SJCRH30 (cell line): ENCODE results near the gene OTUB2. TPM values are rescaled to one million over a fixed set of nuclear protein-coding genes. Genes with fewer than 3 reads are reported as not detected.

Experiments used
- DNase-seq, 2 experiments: peaks; one replicate each; pipeline ENCODE4 v3.0.0-alpha.2; 2015 to 2020
- H3K27ac ChIP-seq: fragments of 250-450 bp; sonication (Bioruptor Pico); 2 replicates; pipeline ENCODE4 v1.5.1; 2020; ENCODE audit warnings: mild to moderate bottlenecking, moderate library complexity
- H3K27me3 ChIP-seq: fragments of 250-450 bp; sonication (Bioruptor Pico); 2 replicates; pipeline ENCODE4 v1.5.1; 2020; ENCODE audit warnings: mild to moderate bottlenecking, moderate library complexity
- H3K36me3 ChIP-seq: fragments of 250-450 bp; sonication (Bioruptor Pico); 2 replicates; pipeline ENCODE4 v1.5.1; 2020; ENCODE audit warnings: mild to moderate bottlenecking, moderate library complexity
- H3K4me1 ChIP-seq: fragments of 250-450 bp; sonication (Bioruptor Pico); 2 replicates; pipeline ENCODE4 v1.5.1; 2020; ENCODE audit warnings: mild to moderate bottlenecking, moderate library complexity
- H3K4me3 ChIP-seq: fragments of 250-450 bp; sonication (Bioruptor Pico); 2 replicates; pipeline ENCODE4 v1.5.1; 2020; ENCODE audit warnings: mild to moderate bottlenecking, moderate library complexity
- H3K9me3 ChIP-seq: fragments of 250-450 bp; sonication (Bioruptor Pico); replicated peaks from 2 replicates; pipeline ENCODE4 v1.5.1; 2020; ENCODE audit warnings: mild to moderate bottlenecking, moderate library complexity
- total RNA-seq: library from RNA; depleted of rRNA; stranded (reverse); fragments of >200 nt; shearing (Covaris generic); gene quantifications from 2 replicates; pipeline ENCODE4 v1.2.3, GENCODE V29; 2014

Gene OTUB2
- total RNA-seq, 1 experiment from 2014 or later, result 0.55 TPM

DNA sequence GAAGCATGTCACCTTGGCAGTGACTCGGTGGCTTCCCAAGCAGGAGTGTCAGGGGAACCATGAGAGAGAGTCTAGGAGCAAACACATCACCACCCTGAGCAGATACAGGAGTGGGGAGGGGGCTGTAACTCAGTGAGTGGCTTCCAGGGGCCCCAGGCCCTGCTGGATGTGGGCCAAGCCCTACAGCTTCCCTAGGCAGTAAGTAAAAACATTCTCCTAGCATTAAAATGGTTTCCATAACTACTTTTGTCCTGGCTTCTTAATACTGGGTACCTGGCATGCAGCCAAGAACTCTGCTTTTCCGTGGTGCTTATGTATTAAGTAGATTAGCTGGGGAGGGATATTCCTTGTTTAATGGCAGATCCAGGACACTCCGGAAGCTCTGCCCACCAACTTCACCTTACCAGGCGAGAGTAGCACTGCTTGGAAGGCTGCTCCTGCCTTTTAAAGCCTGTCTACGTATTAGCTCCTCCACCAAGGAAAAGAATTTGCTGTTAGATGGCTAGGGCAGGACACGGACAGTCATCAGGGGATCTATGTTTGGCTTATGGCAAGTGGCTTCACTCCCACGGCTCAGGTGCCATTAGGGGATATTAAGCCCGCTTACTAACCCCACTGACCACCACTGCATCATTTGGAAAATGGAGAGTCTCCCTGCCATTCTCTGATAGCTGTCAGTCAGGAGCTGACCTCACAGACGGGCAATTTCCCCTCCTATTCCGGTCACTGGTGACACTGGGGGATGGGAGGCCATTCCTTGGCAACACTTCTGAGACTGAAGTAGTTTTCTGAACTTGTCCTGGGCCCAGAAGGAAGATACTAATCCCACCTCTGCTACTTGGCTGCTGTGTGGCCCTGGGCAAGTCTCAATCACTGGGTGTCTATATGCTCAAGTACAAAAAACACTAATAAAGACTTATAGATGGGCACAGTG lies 22.8 kb downstream of the OTUB2 start:
- Histone ChIP-seq H3K36me3 (peaks cover 63% of the 10 kb centered on the region), H3K9me3 (no peaks in the 10 kb centered on the region), H3K27me3 (no peaks in the 10 kb centered on the region), H3K4me3 (no peak overlapping the region), H3K4me1 (no peaks in the 10 kb centered on the region), H3K27ac (no peak overlapping the region)
- peak in 1 of 2 experiments; percentile 26 for DNase-seq

DNA sequence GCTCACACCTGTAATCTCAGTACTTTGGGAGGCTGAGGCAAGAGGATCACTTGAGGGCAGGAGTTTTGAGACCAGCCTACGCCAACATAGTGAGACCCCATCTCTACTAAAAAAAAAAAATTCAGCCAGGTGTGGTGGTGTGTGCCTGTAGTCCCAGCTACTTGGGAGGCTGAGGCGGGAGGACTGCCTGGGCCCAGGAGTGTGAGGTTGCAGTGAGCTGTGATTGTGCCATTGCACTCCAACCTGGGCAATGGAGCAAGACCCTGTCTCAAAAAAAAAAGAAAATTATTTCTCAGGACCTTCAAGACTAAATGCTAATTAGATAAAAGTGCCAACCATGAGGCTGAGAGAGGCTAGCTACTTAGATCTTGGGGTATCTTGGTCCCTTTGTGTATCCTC lies 23.5 kb downstream of the OTUB2 start:
- no peaks in the 10 kb centered on the region for H3K27me3 ChIP-seq
- no peaks in the 10 kb centered on the region for H3K4me1 ChIP-seq
- no peaks in the 10 kb centered on the region for H3K9me3 ChIP-seq
- no peak overlapping the region for H3K4me3 ChIP-seq
- no peak overlapping the region for H3K27ac ChIP-seq
- no peak for DNase-seq
- peaks cover 68% of the 10 kb centered on the region for H3K36me3 ChIP-seq

DNA sequence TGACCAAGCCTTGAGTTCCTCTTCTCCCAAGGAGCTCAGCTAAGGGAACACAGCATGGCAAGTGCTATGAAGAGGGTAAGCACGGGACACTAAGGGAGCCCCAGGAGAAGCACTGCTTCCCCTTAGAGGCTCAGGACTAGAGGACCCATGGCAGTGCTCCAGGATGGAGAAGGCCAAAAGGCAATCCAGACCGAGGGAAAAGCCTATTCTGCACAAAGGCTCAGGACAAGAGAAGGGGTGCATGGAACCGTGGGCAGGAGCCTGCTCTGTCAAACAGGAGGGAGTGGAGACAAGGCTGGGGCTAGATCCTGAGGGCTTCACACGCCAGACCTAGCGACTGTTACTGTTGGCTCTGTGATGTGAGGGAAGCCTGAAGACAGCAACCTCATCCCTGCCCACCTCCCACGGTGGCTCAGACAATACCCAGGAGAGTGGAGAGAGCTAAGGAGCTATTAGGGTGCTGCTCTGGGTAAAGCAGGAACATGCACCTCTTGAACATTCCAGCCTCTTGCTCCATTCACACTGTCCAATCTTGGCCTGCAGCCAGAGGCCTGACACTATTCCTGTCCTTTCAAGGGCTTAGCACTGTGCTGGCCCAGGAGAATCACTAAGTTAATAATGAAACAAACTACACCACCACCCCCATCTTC lies 24.2 kb downstream of the OTUB2 start:
- H3K9me3 ChIP-seq, result no peaks in the 10 kb centered on the region
- H3K4me1 ChIP-seq, result no peaks in the 10 kb centered on the region
- peaks cover 71% of the 10 kb centered on the region for H3K36me3 ChIP-seq
- H3K27ac ChIP-seq, result no peak overlapping the region
- no peak for DNase-seq
- H3K4me3 ChIP-seq, result no peak overlapping the region
- H3K27me3 ChIP-seq, result no peaks in the 10 kb centered on the region

DNA sequence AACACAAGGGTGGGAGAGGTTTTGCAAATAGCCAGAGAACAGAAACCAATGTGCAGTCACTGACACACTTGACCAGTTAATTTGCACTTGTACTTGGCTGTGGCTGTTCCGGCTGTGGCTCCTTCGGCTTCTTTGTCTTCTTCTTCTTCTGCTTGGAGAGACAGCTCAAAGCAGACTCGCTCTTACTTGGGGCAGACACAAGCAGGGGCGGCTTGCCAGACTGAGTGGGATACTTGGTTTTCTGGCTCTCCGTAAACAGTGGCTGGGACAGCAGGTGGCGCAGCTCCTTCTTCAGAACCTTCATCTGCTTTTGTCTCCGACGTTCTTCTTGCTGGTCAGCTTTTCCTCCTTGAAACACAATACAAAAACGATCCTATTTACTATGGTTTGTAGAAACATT lies 25.0 kb downstream of the OTUB2 start:
- no peaks in the 10 kb centered on the region for H3K27me3 ChIP-seq
- H3K4me3 ChIP-seq, result no peak overlapping the region
- DNase-seq, result no peak
- H3K27ac ChIP-seq, result no peak overlapping the region
- peaks cover 78% of the 10 kb centered on the region for H3K36me3 ChIP-seq
- no peaks in the 10 kb centered on the region for H3K4me1 ChIP-seq
- no peaks in the 10 kb centered on the region for H3K9me3 ChIP-seq

DNA sequence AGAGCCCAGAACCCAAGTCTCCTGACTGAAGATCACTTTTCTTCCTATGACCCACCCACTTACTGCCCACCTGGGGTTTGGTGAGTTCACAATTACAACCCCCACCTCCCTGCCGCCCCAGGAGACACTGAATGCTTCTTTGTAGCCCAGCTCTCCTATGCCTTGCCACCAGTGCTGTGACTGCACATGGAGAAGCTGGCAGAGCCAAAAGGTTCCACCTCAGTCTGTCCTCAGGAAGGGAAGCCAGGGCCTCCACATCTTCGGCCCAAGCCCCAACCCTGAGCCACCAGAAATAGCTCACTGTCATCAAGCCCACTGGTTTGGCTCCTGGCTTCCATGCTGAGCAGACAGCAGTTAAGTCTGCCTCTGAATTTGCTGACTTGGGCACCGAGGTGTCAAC lies 25.6 kb downstream of the OTUB2 start:
- no peaks in the 10 kb centered on the region for H3K4me1 ChIP-seq
- DNase-seq, result no peak
- H3K27me3 ChIP-seq, result no peaks in the 10 kb centered on the region
- peaks cover 82% of the 10 kb centered on the region for H3K36me3 ChIP-seq
- H3K9me3 ChIP-seq, result no peaks in the 10 kb centered on the region
- no peak overlapping the region for H3K4me3 ChIP-seq
- no peak overlapping the region for H3K27ac ChIP-seq

DNA sequence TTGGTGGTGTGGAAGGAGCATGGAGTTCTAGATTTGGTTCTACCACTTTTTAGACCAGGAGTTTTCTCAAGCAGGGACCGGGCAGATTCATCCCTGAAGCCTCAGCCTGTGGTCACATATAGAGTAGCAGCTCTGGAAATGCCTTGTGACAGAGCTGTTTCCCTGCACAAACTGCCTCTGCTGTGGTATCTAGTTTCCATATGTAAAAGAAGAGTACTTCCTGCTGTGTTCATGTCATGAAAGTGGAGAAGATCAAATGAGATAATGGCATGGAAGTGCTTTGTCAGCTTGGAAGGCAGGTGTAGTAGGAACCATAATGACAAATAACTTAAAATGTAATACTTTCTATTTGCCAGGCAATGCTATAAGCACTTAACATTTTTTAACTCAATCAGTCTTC lies 26.1 kb downstream of the OTUB2 start:
- H3K4me3 ChIP-seq, result no peak overlapping the region
- DNase-seq, result no peak
- no peak overlapping the region for H3K27ac ChIP-seq
- H3K9me3 ChIP-seq, result no peaks in the 10 kb centered on the region
- peaks cover 82% of the 10 kb centered on the region for H3K36me3 ChIP-seq
- H3K4me1 ChIP-seq, result no peaks in the 10 kb centered on the region
- no peaks in the 10 kb centered on the region for H3K27me3 ChIP-seq

DNA sequence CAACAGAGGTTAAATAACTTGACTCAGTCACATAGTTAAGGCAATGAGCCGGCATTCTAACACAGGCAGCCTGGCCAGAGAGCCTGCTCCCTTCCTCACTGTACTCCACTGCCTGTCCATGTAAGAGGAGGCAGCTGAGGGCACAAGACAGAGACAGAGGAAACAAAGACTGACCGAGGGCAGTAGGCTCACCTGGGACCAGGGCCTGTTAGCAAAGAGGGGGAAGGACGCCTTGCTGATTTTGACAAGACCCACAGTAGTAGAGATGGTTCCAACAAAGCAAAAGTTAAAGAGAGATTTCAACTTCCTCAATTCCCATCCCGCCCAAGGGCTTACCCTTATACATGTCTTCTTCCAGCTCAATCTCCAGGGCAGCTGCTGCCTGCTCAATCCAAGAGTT lies 26.5 kb downstream of the OTUB2 start:
- Histone ChIP-seq H3K4me3 (no peak overlapping the region), H3K4me1 (no peaks in the 10 kb centered on the region), H3K27ac (no peak overlapping the region), H3K27me3 (no peaks in the 10 kb centered on the region), H3K9me3 (no peaks in the 10 kb centered on the region), H3K36me3 (peaks cover 84% of the 10 kb centered on the region)
- no peak for DNase-seq

DNA sequence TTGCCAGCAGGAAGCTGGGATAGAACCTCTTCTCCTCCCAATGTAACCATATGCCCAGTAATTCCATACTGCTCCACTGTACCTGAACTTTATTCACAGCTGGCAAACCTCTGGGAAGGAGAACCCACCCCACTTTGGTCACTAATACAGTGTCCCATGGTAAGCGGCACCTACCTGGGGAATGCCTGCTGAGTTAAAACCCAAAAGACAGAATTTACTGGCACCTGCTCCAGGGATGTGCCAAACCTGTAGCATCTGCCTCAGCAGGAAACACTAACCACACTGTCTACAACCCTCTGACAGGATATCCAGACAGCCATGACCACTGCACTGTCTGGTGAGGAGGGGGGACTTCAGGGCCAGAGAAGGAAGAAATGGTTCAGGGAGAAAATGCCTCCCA lies 28.3 kb downstream of the OTUB2 start:
- DNase-seq, result no peak
- peaks cover 80% of the 10 kb centered on the region for H3K36me3 ChIP-seq

DNA sequence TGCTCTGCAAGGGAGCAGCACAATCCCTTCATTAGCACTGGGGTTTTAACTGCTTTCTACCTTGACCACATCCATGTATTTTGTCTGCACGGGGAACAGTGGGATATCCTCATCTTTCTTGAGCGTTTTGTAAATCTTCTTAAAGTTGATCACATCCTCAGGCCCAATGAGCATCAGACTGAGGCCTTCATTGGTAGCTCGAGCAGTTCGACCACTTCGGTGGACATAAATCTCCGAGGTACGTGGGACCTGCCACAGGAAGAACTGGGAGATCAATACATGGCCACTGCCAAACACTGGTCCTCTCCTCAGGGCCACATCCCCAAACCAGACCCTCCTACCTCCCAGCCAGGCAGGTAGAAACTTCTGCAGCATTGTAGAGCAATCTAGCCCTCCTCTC lies 28.8 kb downstream of the OTUB2 start:
- Histone ChIP-seq H3K27ac (no peak overlapping the region), H3K27me3 (no peaks in the 10 kb centered on the region), H3K4me1 (no peaks in the 10 kb centered on the region), H3K36me3 (peaks cover 80% of the 10 kb centered on the region), H3K9me3 (no peaks in the 10 kb centered on the region), H3K4me3 (no peak overlapping the region)
- DNase-seq, result no peak

More for the DNA sequence above, 28.3 kb downstream of the OTUB2 start:
- Histone ChIP-seq H3K9me3 (no peaks in the 10 kb centered on the region), H3K4me1 (no peaks in the 10 kb centered on the region), H3K27me3 (no peaks in the 10 kb centered on the region), H3K27ac (no peak overlapping the region), H3K4me3 (no peak overlapping the region)

DNA sequence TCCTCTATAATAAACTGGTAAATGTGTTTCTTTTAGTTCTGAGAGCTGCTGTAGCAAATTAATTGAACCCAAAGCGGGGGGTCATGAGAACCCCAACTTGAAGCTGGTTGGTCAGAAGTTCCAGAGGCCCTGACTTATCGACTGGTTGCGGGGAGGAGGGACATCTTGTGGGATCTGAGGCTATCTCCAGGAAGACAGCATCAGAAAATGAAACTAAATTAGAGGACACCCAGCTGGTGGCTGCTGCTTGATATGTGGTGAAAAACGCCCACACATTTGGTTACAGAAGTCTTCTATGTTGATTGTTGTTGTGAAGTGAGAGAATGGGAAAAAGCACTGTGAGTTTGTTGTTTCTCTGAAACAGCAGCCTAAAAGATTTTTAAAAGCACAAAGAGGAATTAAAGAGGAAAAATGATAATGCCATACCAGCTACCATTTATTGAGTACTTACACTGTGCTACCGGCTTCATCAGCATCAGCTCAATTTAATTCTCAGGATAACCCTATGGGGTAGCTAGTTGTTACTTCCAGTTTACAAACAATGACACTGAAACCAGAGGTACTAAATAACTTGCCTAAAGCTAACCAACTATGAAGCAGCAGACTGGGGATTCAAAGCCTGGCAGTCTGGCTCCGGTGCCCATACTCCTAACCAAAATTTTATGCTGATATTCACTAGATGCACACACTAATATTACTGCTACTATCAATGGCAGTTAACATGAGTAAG lies 30.6 kb downstream of the OTUB2 start:
- DNase-seq, result no peak
- Histone ChIP-seq H3K4me1 (no peaks in the 10 kb centered on the region), H3K36me3 (peaks cover 82% of the 10 kb centered on the region), H3K4me3 (no peak overlapping the region), H3K27ac (no peak overlapping the region), H3K27me3 (no peaks in the 10 kb centered on the region), H3K9me3 (no peaks in the 10 kb centered on the region)

DNA sequence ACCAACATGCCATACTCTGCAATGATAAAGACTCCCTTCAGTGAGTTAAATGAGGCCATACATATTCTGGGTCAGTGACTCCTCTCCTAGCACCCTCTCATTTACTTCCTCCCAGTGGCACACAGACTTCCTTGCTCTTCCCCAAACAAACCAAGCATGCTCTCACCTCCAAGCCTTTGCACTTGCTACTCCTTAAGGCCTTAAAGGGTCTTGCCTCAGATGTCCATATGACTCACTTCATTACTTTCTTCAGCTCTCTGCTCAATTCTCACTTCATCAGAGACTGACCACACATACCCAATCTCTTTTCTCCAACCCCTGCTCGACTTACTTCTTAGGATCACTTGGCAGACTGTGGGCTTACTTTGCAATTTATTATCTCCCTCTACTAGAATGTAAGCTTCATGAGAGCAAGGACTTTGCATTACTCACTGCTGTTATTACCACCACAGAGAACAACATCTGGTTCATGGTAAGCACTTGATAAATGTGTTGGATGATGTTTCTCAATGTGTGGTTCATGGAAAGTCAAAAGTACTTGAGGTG lies 32.1 kb downstream of the OTUB2 start:
- Histone ChIP-seq H3K27me3 (no peaks in the 10 kb centered on the region), H3K4me1 (no peaks in the 10 kb centered on the region), H3K27ac (no peak overlapping the region), H3K9me3 (no peaks in the 10 kb centered on the region), H3K4me3 (no peak overlapping the region), H3K36me3 (peaks cover 78% of the 10 kb centered on the region)
- DNase-seq, result no peak

DNA sequence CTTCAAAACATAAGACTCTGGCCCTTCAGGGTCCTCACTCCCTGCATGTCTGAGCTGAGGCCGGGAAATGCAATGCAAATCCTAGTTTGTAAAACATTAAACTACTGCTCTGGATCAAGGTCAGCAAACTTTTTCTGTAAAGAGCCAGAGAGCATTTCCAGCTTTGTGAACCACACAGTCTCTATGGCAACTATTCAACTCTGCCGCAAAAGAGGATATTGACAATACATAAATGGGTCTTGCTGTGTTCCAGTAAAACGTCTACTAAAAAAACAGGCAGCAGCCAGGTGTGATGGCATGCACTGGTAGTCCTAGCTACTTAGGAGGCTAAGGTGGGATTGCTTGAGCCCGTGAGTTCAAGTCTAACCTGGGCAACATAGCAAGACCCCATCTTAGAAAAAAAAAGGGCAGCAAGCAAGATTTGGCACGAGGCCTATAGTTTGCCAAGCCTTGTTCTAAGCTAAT lies 32.6 kb downstream of the OTUB2 start:
- H3K4me3 ChIP-seq, result no peak overlapping the region
- no peak overlapping the region for H3K27ac ChIP-seq
- H3K4me1 ChIP-seq, result no peaks in the 10 kb centered on the region
- no peaks in the 10 kb centered on the region for H3K27me3 ChIP-seq
- no peak for DNase-seq
- no peaks in the 10 kb centered on the region for H3K9me3 ChIP-seq
- peaks cover 75% of the 10 kb centered on the region for H3K36me3 ChIP-seq

DNA sequence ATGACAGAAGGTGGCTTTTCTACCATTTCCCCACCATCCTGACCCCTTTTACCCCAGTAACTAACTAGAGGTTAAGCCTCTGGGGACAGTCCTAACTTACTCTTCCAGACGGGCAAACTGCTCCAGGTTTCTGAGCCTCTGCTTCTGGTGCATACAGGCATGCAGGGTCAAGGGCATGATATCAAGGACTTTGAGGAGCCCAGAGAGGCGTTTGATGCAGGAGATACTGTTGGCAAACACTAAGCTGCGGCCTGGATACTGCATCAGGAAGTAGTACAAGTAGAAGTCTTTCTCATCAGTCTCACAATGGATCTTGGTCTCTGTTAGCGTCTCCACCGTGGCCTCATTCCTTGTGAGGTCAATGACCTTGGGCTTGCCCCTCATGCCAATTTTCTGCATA lies 33.9 kb downstream of the OTUB2 start:
- peaks cover 65% of the 10 kb centered on the region for H3K36me3 ChIP-seq
- no peaks in the 10 kb centered on the region for H3K4me1 ChIP-seq
- no peaks in the 10 kb centered on the region for H3K27me3 ChIP-seq
- no peak overlapping the region for H3K27ac ChIP-seq
- DNase-seq, result no peak
- no peak overlapping the region for H3K4me3 ChIP-seq
- H3K9me3 ChIP-seq, result no peaks in the 10 kb centered on the region

DNA sequence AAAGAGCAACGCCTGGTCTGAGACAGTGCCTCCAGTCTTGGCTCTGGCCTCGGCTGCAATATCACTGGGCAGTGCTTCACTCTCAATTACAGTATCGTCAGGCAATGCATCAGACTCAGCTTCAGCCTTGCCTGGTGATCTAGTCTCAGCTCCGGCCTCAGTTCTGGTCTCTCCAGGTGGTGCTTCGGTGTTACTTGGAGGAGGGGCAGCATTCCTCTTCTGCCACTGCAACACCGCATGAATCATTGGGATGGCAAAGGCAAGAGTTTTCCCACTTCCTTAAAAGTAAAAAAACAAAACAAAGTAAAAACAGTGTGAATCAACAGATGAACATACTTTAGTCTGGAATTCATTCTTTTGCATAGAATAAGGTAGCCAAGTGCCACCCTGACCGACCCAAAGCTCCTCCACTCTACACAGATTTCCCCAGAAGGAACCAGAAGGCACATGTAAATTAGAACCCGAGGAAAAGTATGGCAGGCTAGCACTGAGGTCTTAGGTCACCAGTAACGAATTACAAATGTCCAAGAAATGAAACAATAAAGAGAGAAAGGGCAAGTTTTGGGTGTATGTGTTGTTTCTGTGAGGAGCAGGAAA lies 36.3 kb downstream of the OTUB2 start:
- DNase-seq, result no peak
- H3K4me3 ChIP-seq, result no peak overlapping the region
- no peaks in the 10 kb centered on the region for H3K4me1 ChIP-seq
- peaks cover 5% of the 10 kb centered on the region for H3K9me3 ChIP-seq
- no peaks in the 10 kb centered on the region for H3K27me3 ChIP-seq
- peaks cover 46% of the 10 kb centered on the region for H3K36me3 ChIP-seq
- no peak overlapping the region for H3K27ac ChIP-seq
